Endothelial cell (in vitro differentiated cells): ENCODE data around the gene INTS6. TPM values are rescaled to one million over a fixed set of nuclear protein-coding genes. Genes with fewer than 3 reads are reported as not detected.
A peak's percentile ranks its signal among the peaks of the same experiment; 100 is the strongest.
"Not testable (repeated sequence)": the region's sequence is repeated elsewhere in the genome, so short reads cannot be mapped to it uniquely, and the experiment has no call there.

Experiments
- DNase-seq: peaks from one replicate; pipeline ENCODE4 v3.0.0; 2021; ENCODE audit warnings: low spot score
- H3K27ac Mint-ChIP-seq: one replicate; pipeline ENCODE4 v1.8.0; 2021; ENCODE audit warnings: mixed read lengths, inconsistent platforms; ENCODE audit not compliant: unreplicated experiment
- H3K27me3 Mint-ChIP-seq: one replicate; pipeline ENCODE4 v1.8.0; 2021; ENCODE audit warnings: mild to moderate bottlenecking, moderate library complexity, mixed read lengths, inconsistent platforms; ENCODE audit not compliant: unreplicated experiment
- H3K36me3 Mint-ChIP-seq: one replicate; pipeline ENCODE4 v1.8.0; 2021; ENCODE audit warnings: mild to moderate bottlenecking, low read depth, mixed read lengths, inconsistent platforms; ENCODE audit not compliant: unreplicated experiment
- H3K4me1 Mint-ChIP-seq: one replicate; pipeline ENCODE4 v1.8.0; 2021; ENCODE audit warnings: mild to moderate bottlenecking, mixed read lengths, inconsistent platforms; ENCODE audit not compliant: unreplicated experiment
- H3K4me3 Mint-ChIP-seq: one replicate; pipeline ENCODE4 v1.8.0; 2021; ENCODE audit warnings: mild to moderate bottlenecking, mixed read lengths, inconsistent platforms; ENCODE audit not compliant: unreplicated experiment
- H3K9me3 Mint-ChIP-seq: one replicate; pipeline ENCODE4 v1.8.0; 2021; ENCODE audit warnings: mixed read lengths, inconsistent platforms; ENCODE audit not compliant: unreplicated experiment
- CTCF ChIP-seq: fragments of 200-600 bp; sonication (generic); IDR thresholded peaks from one replicate; pipeline ENCODE4 v1.5.0; 2021; ENCODE audit warnings: antibody characterized with exemption; ENCODE audit not compliant: unreplicated experiment
- total RNA-seq: library from RNA; stranded (reverse); fragmentation: NEBNext Ultra II Directional; extraction: Animal tissue kit (Norgen Biotek cat#: 25700); gene quantifications from one replicate; pipeline ENCODE4 v1.2.1, GENCODE V29; 2021; ENCODE audit not compliant: unreplicated experiment

The INTS6 gene
- total RNA-seq, 1 donor from 2014 or later = 45.0 TPM

- TF ChIP-seq CTCF = no peak
- DNase-seq = no peak
- Mint-ChIP-seq H3K9me3 (no peaks in the 10 kb centered on the region), H3K4me1 (peaks cover 4% of the 10 kb centered on the region), H3K27ac (no peak overlapping the region), H3K4me3 (peak overlapping the region; percentile 39), H3K36me3 (peaks cover 40% of the 10 kb centered on the region), H3K27me3 (peaks cover 4% of the 10 kb centered on the region)
Observed at GRCh38 chr13:51416107-51416506, 36.7 kb downstream of the INTS6 start.

GRCh38 chr13:51415339-51415738, 37.5 kb downstream of the INTS6 start:
- not testable (repeated sequence) for H3K27me3 Mint-ChIP-seq

GRCh38 chr13:51412431-51412830, 40.4 kb downstream of the INTS6 start:
- Mint-ChIP-seq H3K4me1 (peaks cover 3% of the 10 kb centered on the region), H3K27me3 (peaks cover 4% of the 10 kb centered on the region), H3K4me3 (no peak overlapping the region), H3K27ac (no peak overlapping the region), H3K9me3 (no peaks in the 10 kb centered on the region), H3K36me3 (peaks cover 20% of the 10 kb centered on the region)
- no peak for TF ChIP-seq CTCF
- no peak for DNase-seq

More at GRCh38 chr13:51415339-51415738, 37.5 kb downstream of the INTS6 start:
- not testable (repeated sequence) for H3K4me3 Mint-ChIP-seq, DNase-seq, H3K9me3 Mint-ChIP-seq, H3K4me1 Mint-ChIP-seq, H3K27ac Mint-ChIP-seq
- H3K36me3 Mint-ChIP-seq = peaks cover 35% of the 10 kb centered on the region

- H3K4me3 Mint-ChIP-seq = no peak overlapping the region
- peaks cover 20% of the 10 kb centered on the region for H3K36me3 Mint-ChIP-seq
- no peaks in the 10 kb centered on the region for H3K9me3 Mint-ChIP-seq
- DNase-seq = no peak
- no peak for TF ChIP-seq CTCF
- peaks cover 3% of the 10 kb centered on the region for H3K27me3 Mint-ChIP-seq
- no peak overlapping the region for H3K27ac Mint-ChIP-seq
- peaks cover 13% of the 10 kb centered on the region for H3K4me1 Mint-ChIP-seq
Observed at GRCh38 chr13:51405176-51405575, 47.7 kb downstream of the INTS6 start.

GRCh38 chr13:51397262-51397941, 55.4 kb downstream of the INTS6 start:
- Mint-ChIP-seq H3K27ac (peak overlapping the region; percentile 70), H3K27me3 (peaks cover 2% of the 10 kb centered on the region), H3K9me3 (no peaks in the 10 kb centered on the region), H3K4me1 (peaks cover 3% of the 10 kb centered on the region), H3K36me3 (peaks cover 4% of the 10 kb centered on the region), H3K4me3 (no peak overlapping the region)
- TF ChIP-seq CTCF = no peak
- no peak for DNase-seq
